HG03280 (cell line): ENCODE data around the gene CDK11A.
"Not testable (repeated sequence)": the region's sequence is repeated elsewhere in the genome, so short reads cannot be mapped to it uniquely, and the experiment has no call there.

Experiments
- ATAC-seq: cut with Tn5 transposase; IDR thresholded peaks from one replicate; pipeline ENCODE4 v1.9.1; 2021; ENCODE audit warnings: mild to moderate bottlenecking, moderate library complexity; ENCODE audit not compliant: unreplicated experiment

Gene CDK11A

DNA sequence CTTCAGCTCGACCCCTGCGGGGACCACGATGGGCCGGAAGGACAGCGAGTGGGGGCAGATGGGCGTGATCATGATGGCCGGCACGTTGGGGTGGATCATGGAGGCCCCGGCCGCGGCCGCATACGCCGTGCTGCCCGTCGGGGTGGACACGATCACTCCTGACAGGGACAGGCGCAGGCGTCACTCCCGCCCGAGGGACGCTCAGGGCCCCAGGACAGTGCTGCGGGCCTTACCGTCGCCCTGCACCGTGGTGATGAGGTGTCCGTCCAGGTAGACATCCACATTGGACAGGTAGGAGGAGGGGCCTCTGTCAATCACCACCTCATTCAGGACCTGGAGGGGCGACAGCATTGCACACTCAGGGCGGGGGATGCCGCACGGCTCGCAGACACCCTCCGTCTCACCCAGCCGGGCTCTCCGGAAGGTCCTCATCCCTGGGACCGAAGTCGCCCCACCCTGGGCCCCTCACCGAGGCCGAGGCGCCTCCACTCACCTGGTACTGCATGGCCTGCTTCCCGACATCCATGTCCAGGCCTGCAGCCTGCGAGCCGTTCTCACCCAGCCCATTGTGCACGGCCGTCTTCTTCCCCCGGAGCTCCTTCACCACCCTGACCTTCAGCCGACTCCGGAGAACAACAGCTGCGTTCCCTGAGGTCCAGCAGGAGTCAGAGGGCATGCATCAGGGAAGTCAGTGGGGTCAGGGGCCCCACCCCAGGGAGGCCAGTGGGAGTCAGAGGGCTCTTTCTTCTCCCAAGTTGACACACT is 30.1 kb upstream of the CDK11A start:
- no peak for ATAC-seq

DNA sequence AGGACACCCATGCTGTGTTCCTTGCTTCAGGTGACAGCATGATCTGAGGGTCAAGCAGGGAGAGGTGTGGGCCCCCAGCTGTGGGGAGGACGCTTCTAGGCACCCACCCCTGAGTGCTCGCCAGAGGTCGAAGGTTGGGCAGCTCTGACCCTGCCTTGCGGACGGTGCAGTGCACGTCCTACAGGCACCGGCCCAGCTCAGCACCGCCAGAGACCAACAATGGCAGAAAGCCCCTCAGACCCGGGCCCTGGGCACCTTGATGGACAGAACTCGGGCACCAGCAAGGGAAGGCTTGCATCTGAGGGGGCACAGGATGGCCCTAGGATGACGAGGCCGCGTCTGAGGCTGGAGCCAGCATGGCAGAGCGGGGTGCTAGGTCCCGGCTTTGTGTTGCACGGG is 29.4 kb upstream of the CDK11A start:
- no peak for ATAC-seq

DNA sequence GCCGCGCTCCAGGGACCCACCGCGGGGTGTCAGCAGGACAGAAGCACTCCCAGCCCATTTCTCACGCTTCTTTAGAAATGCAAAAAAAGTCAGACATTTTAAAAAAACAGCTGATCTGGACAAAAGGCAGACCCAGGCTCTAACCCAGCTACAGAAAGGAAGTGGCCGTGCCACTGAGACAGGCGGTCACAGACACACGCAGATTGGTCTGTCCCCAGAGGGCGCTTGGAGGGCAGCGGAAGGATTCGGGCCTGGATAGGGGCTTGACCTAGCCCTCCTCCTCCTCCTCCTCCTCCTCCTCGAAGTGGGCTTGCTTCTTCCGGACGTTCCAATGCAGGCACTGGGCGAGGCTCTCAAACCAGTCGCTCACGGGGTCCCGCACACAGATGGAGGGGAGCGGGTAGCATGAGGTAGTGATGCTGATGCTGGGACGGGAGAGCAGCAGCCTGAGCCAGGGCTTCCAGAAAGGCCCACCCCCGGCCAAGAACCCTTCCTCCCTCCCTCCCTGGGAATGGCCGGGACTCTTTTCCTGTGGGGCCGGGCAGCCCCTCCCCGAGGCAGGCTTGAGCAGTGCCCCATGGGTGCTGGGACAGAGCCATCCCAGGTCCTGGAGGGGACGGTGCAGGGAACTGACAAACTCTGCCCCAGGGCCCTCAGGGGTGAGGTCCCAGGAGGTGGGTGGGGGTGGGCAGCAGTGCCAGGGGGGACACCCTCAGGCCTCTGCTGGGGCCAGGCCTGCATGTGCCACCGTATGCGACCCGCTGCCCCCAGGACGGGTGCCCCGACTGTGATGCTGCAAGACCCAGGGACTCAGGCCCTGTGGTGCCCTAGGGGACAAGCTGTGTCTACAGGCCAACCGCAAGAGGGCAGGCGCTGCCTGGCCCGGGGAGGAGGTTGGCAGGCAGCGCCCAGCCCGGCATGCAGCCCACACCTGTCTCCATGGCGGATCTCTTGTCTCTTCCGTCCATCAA is 28.8 kb upstream of the CDK11A start:
- no peak for ATAC-seq

DNA sequence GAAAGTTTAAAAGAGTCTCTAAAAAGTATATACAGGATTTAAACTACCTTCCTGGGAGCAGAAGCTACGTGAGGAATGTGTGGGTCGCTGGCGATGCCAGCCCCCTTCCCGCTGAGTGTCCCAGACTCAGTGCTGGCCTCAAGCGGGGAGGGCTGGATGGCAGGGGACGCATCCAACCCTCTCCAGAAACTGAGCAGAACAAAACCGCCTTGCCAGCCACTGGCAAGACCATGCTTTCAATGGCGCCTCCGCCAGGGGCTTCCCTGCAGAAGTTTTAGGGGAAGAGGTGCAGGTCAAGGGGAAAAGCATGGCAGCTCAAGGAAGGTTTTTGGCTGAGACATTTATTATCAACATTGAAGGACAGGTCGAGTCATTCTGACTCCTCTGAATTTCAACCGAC is 28.0 kb upstream of the CDK11A start:
- no peak for ATAC-seq

DNA sequence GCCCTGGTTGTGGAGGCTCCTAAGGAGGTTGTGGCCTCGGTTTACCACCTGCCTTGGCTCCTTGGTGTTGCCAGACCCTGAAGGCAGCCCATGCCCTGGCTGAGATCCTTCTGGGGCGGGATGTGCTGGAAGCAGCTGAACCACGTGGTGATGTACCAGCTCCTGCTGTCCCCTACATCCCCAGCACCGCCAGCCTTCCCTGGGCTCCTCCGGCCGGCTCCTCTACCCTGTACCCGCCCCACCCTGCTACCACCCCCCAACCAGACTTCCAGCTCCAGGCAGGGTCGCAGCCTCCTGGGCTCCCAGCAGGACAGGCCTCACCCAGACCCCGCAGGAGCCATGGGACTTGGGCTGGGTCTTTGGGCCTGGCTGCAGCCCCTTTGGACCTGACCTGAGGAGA is 25.8 kb upstream of the CDK11A start:
- ATAC-seq: not testable (repeated sequence)

DNA sequence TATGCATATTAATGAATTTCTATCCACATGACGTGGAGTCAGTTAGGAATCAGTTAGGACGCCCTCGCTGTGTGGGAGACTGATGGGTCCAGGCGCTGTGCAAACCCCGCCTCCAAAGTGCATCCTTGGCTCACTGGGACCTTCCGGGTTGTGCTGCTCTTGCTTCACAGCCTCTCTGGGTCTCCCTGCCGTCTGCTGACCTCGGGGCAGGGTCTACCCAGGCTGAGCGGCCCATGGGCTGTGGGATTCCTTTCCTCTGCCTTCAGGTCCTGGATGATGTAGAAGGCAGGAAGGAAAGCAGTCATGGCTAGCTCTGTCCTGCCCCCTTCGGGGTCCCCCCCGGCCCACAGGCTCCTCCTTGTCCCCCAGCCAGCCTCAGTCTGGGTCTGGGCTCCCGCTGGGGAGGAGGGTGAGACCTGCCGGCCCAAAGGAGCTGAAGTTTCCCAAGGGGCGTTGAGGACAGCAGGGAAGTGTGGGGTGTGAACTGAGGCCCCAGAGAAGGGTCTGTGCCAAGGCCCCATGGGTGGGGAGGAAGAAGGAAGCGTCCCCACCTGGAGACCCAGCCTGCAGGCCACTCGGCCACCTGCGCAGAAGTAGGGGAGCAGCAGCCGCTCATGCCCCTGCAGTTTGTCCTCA is 24.6 kb upstream of the CDK11A start:
- no peak for ATAC-seq

DNA sequence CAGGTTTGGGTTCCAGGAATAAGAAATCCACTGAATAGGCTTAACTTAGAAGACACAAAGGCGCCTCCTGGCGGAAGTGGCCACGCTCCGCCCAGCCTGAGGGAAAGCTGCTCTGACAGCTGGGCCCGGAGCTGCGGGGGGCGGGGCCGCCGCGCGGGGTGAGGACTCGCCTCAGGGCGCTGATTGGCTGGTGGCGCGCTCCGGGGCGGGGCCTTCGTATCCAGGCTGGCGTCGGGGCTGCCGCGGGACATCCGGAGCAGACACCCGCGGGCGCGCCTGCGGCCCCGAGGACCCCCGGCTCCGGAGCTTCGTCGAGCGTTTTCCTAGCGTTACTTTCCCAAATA is 22.4 kb upstream of the CDK11A start:
- peak; percentile 74 for ATAC-seq

DNA sequence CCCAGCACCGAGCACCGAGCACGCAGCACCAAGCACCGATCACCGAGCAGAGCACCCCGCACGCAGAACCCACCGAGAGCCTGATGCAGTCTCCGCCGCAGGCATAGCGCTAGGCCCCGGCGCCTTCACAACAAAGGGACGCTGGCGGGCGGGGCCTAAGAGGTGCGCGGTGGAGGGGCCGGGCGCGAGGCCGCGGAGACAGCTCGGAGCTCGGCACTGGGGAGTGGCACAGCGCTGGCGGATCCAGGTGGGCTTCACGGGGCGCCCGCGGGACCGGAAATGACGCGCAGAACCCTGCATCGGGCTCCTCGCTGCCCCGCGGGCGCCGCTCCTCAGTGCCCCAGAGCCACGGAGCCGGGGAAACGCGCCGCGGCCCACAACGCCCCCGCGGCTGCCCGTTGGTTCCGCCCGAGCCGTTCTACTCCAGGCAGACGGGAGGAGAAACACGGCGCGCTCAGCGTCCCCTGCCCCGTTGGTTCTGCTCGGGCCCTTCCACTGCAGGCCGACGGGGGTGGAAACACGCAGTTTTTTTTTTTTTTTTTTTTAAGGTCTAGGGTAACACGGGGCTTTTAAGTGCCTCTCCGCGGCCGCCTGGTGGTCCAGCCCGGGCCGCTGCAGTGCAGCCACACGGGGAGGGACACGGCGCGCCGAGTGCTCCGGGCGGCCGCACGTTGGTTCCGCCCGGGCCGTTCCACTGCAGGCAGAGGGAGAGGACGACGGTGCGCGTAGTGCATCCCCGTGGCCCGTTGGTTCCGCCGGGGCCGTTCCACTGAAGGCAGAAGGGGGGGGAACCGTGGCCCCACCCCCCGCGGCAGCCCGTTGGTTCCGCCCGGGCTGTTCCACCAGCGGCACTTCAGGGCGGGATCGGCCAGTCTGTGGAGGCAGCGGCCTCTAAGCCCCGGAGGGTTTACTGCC is 21.8 kb upstream of the CDK11A start:
- peak; percentile 68 for ATAC-seq

DNA sequence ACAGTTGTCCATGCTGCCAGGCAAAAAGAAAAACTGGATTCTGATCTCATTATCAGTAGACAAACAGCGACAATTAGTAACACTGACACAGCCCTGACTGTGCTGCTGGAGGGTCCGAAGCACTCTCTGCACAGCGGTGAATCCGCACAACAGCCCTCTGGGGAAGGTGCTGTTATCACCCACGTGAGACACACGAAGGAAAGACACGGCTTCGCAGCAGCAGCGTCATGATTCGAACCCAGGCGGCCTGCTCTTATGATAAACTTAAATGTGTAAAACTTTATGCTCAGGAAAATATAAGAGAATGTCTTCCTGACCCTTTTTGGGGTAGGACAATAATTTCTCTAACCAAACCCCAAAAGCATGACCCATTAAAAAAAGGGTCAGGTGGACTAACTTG is 18.4 kb upstream of the CDK11A start:
- ATAC-seq: not testable (repeated sequence)

DNA sequence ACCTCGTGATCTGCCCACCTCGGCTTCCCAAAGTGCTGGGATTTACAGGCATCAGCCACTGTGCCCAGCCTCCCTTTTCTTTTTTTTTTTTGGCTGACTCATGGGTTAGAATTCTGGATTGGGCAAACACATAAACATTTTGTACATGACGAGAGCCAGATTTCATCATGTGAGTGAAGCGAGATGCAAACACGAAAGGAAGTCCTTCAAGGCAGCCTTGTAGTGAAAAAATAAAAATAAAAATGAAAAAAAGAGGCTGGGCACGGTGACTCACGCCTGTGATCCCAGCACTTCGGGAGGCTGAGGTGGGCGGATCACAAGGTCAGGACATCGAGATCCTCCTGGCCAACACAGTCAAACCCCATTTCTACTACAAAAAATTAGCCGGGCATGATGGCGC is 16.9 kb upstream of the CDK11A start:
- ATAC-seq: not testable (repeated sequence)

DNA sequence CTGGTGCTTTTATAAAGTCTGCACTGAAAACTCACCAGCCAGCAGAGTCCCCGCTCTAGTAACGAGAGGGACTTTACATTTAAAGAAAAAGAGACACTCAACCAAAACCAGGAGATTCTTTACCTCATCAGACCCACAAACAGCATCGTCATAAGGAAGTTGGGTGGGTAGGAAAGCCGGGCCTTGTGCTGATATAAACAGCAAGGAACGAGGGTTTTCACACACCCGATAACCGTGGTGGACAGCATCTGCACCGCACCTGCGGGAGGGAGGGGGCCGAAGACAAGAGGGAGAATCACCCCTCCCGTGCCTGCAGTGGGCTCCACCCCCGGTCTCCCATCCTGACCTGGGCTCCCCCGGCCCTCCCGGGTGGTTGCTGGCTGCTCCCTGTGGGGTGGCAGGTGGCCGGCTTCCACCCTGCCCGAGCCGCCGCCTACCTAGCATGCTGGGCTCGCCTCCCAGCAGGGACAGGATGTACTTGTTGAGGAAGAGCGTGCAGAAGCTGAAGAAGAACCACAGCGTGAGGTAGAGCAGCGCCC is 14.7 kb upstream of the CDK11A start:
- ATAC-seq: peak; percentile 26

DNA sequence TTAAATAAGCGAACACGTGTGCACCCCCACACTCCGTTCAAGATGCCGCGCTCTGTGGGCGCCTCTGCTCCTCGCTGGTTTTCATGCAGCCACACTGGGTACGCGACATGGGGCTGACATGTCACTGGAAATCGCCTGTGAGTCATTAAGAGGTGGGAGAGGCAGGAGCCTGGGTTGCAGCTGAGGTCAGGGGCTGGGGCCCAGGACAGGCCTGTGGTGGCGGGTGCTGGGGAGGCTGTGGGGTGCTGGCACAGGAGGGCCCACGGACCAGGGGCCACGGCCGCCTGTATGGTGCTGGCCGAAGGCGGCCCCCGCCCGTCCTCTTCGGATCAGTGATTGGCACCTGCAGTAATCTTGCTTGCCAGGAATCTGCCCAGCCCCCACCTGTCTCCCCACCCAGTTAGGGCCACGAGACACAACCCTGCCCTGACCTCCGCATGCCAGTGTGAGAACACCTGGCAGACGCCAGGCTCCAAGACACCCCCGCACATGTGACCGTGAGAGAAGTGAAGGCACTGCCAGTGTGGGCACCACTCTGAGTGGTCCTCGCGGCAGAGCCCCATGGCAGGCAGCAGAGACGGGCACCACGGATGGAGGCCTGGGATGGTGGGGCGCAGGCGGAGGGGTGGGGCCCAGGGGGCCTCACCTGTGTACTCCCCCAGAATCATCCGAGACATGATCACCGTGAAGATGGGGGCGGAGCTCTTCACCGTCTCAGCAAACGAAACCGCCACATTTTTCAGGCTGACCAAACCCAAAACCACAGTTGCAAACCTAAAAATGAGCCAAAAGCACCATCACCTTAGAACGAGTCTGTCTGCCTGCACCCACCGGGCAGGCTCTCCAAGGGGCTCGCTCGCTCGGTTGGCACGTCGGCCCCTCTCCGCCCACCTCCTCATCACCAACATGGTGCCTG is 13.8 kb upstream of the CDK11A start:
- ATAC-seq: peak; percentile 45

DNA sequence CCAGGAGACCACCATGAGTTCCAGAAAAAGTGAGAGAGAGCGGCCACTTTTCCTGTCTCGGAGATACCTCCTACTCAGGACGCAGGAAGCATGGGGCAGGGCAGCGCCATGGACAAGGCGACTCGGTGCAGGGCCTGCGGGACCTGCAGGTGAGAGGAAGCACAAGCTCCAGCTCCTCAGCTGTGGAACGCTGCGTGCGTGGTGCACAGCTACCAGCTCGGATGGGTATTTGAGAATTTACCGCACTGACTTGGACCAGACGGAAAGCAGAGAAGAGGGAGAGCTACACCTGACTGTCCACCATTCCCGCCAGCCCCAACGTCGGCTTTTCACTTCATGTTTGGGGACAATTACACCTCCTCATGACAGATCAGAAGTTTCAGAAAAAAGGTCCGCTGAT is 8.2 kb upstream of the CDK11A start:
- no peak for ATAC-seq

DNA sequence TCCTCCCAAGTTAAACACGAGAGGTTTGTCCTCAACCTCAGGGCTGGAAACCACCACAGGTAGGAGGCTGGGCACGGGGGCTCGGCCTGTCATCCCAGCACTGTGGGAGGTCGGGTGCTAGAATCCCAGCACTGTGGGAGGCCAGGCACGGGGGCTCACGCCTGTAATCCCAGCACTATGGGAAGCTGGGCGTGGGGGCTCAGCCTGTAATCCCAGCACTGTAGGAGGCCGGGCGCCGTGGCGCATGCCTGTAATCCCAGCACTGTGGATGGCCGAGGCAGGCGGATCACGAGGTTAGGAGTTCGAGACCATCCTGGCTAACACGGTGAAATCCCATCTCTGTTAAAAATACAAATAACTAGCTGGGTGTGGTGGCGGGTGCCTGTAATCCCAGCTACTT is 6.7 kb upstream of the CDK11A start:
- ATAC-seq: no peak

DNA sequence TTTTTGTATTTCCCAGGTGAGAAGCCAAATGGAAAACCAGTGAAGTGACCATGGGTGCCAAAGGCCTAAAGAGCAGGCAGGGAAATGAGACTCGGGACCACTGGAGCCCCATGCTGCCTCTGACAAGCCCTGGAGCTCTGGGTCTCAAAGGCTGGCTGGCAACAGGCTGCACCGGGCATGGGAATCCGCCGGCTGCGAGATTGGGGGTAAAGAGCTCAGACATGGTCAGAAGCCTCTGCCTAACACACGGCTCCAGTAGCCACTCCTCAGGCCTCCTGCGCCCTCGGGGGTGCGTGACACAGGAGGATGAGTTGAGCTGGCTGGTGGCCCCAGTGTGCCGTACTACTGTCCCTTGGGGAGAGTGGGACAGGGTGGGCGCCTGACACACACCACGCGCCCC is 6.1 kb upstream of the CDK11A start:
- not testable (repeated sequence) for ATAC-seq

DNA sequence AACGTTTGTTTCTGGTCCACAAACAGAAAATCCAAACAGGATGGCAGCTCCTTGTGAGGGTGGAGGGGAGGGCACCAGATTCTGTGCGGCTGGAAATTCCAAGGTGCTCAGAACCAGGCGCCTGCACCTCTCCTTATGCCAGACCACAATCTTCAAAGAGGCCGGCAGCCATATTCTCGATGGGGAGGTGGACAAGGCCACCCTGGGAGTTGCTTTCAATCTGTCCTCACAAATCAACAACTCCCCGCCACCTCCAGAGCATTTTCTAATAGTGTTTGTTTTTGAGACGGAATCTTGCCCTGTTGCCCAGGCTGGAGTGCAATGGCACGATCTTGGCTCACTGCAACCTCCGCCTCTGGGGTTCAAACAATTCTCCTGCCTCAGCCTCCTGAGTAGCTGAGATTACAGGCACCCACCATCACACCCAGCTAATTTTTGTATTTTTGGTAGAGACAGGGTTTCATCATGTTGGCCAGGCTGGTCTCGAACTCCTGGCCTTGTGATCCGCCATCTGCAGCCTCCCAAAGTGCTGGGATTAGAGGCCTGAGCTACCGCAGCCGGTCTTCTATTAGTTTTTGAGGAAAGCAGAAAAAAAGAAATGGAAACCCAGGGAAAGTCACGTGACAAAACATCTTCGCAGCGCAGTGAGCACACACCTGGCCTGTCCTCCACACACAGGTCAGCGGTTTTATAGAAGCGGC is 5.1 kb upstream of the CDK11A start:
- not testable (repeated sequence) for ATAC-seq

DNA sequence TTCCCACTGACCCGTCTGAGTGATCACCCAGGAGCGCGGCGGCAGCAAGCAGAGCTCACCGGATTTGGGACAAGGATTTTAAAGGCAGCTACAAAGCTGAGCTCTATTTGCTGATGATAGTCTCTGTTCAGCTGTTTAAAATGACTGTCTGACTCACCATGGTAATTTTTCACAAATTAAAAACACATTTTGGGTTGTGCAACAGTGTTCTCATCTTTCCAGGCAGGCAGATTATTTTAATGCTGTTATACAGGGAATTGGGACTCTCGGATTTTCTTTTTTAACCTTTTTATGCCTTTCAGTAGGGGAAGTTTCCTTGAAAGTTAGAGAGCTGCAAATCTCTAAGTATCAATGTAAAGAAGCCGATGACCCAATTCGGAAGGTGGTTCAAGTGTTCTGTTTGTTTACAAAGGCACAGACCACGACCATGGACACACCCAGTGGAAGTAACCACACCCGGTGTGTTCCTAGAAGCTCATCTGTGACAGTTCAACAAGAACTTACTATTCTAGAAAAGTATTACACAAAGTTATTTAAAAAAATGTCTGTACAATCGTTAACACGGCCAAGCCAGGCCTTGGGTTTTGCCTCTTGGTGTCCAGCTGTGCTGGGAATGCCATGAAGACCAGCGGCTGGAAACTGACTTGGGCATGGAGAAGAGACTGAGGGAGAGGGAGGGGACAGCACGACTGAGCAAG is 4.3 kb upstream of the CDK11A start:
- not testable (repeated sequence) for ATAC-seq

DNA sequence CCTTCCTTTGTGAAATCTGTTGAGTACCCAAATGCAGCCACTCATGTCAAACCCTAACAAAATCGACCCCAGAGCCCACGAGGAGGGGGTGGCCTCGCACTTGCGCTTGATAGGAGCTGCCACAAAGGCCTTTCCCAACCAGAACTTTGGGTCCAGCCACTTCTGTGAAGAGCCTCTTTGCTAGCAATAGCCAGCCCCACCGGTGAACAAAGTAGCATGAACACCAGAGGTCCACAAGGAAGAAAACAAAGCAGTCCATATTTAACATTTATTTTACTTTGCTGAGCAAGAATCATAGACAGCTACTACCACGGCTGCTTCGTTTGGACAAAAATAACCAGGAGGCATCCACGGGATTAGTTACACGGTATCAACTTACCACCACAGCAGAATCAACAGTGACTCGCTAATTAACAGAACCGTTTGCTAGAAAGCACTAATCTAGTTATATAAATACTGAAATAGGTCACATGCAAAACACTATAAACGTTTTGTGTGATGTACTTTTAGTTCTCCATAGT is 3.0 kb upstream of the CDK11A start:
- ATAC-seq: not testable (repeated sequence)
